IMR-90 (cell line): Measurements from ENCODE around the gene KDM3B. TPM values are rescaled to one million over a fixed set of nuclear protein-coding genes. Genes with fewer than 3 reads are reported as not detected.

Experiments used
- ATAC-seq: fragments of 200-7000 bp; cut with Tn5 transposase; 2 replicates; pipeline ENCODE4 v1.9.1; 2020; ENCODE audit warnings: low read depth, mild to moderate bottlenecking, moderate library complexity
- BruUV-seq: library from RNA; stranded (reverse); fragments of 400-500 nt; replicated peaks from 2 replicates; lab custom pipeline; 2021; lab: Mats Ljungman, UMichigan
- CTCF ChIA-PET: fragments of 300-600 bp; formaldehyde crosslinking; extraction: SDS; loops from one replicate; lab custom pipeline; 2021; ENCODE audit warnings: antibody characterized with exemption; lab: Yijun Ruan, JAX
- POLR2A ChIA-PET: fragments of 300-600 bp; sonication (Branson Sonifier 250); formaldehyde crosslinking; loops from one replicate; lab custom pipeline; 2022; ENCODE audit warnings: antibody characterized with exemption; ENCODE audit not compliant: unreplicated experiment; lab: Charles Lee
- DNase-seq: peaks from one replicate; pipeline ENCODE4 v3.0.0; 2013
- H2AFZ ChIP-seq: replicated peaks from 2 replicates; pipeline ENCODE3; 2013; ENCODE audit warnings: low read length, mild to moderate bottlenecking; ENCODE audit not compliant: poor library complexity
- H2AK5ac ChIP-seq: 2 replicates; pipeline ENCODE4 v1.6.1; 2013; ENCODE audit warnings: low read depth, low read length, inconsistent platforms
- H2AK9ac ChIP-seq: replicated peaks from 2 replicates; pipeline ENCODE3; 2013; ENCODE audit warnings: mild to moderate bottlenecking, low read depth, low read length, moderate library complexity; ENCODE audit not compliant: poor library complexity
- H2BK120ac ChIP-seq: 2 replicates; pipeline ENCODE4 v1.6.1; 2013; ENCODE audit warnings: low read depth, low read length, inconsistent platforms
- H2BK15ac ChIP-seq: 3 replicates; pipeline ENCODE4 v1.6.1; 2013; ENCODE audit warnings: low read depth, low read length, inconsistent platforms
- H2BK20ac ChIP-seq: 2 replicates; pipeline ENCODE4 v1.6.1; 2013; ENCODE audit warnings: low read depth, mild to moderate bottlenecking, inconsistent platforms, low read length, moderate library complexity
- H2BK5ac ChIP-seq: 2 replicates; pipeline ENCODE4 v1.6.1; 2013; ENCODE audit warnings: mild to moderate bottlenecking, low read depth, low read length, inconsistent platforms; ENCODE audit not compliant: poor library complexity, severe bottlenecking
- H3K14ac ChIP-seq: replicated peaks from 2 replicates; pipeline ENCODE4 v1.6.1; 2013; ENCODE audit warnings: low read depth, low read length, inconsistent platforms
- H3K18ac ChIP-seq: 2 replicates; pipeline ENCODE4 v1.6.1; 2013; ENCODE audit warnings: low read depth, low read length, control low read depth
- H3K23ac ChIP-seq: 2 replicates; pipeline ENCODE4 v1.6.1; 2013; ENCODE audit warnings: low read depth, low read length, inconsistent platforms
- H3K27ac ChIP-seq: 2 replicates; pipeline ENCODE4 v1.5.1; 2013; ENCODE audit warnings: mild to moderate bottlenecking, control low read depth, low read length; ENCODE audit not compliant: insufficient read depth
- H3K27me3 ChIP-seq: 2 replicates; pipeline ENCODE4 v1.6.1; 2013; ENCODE audit warnings: low read length; ENCODE audit not compliant: control insufficient read depth, insufficient read depth
- H3K36me3 ChIP-seq: 2 replicates; pipeline ENCODE4 v1.6.1; 2013; ENCODE audit warnings: low read length, mixed read lengths; ENCODE audit not compliant: control insufficient read depth, insufficient read depth
- H3K4ac ChIP-seq: 2 replicates; pipeline ENCODE4 v1.6.1; 2013; ENCODE audit warnings: low read depth, low read length, inconsistent platforms
- H3K4me1 ChIP-seq: 2 replicates; pipeline ENCODE4 v1.6.1; 2013; ENCODE audit warnings: low read length, mixed read lengths; ENCODE audit not compliant: control insufficient read depth, insufficient read depth
- H3K4me2 ChIP-seq: 2 replicates; pipeline ENCODE4 v1.6.1; 2013; ENCODE audit warnings: low read depth, mild to moderate bottlenecking, control low read depth, low read length, moderate library complexity
- H3K4me3 ChIP-seq: 2 replicates; pipeline ENCODE4 v1.5.1; 2013; ENCODE audit warnings: low read depth, mild to moderate bottlenecking, control low read depth, low read length, moderate library complexity; ENCODE audit not compliant: insufficient read depth
- H3K56ac ChIP-seq: 2 replicates; pipeline ENCODE4 v1.6.1; 2013; ENCODE audit warnings: low read length, inconsistent platforms; ENCODE audit not compliant: insufficient read depth; ENCODE audit errors: extremely low read depth
- H3K79me1 ChIP-seq, 2 experiments: 2 replicates each; pipeline ENCODE4 v1.6.1; 2013; ENCODE audit warnings: low read length in 2 of 2, inconsistent platforms in 1 of 2, low read depth in 1 of 2
- H3K9ac ChIP-seq: 2 replicates; pipeline ENCODE4 v1.6.1; 2013; ENCODE audit warnings: low read depth, low read length, control low read depth
- H3K9me1 ChIP-seq: 2 replicates; pipeline ENCODE4 v1.6.1; 2013; ENCODE audit warnings: low read length, inconsistent platforms; ENCODE audit not compliant: insufficient read depth
- H3K9me3 ChIP-seq: 2 replicates; pipeline ENCODE4 v1.6.1; 2013; ENCODE audit warnings: low read length; ENCODE audit not compliant: control insufficient read depth, insufficient read depth
- H4K20me1 ChIP-seq: 2 replicates; pipeline ENCODE4 v1.6.1; 2013; ENCODE audit warnings: low read length, inconsistent platforms; ENCODE audit not compliant: insufficient read depth
- H4K5ac ChIP-seq: 2 replicates; pipeline ENCODE4 v1.6.1; 2013; ENCODE audit warnings: mild to moderate bottlenecking, low read depth, low read length, control low read depth
- H4K8ac ChIP-seq, 2 experiments: 2 replicates each; pipeline ENCODE4 v1.6.1; 2013; ENCODE audit warnings: low read depth in 2 of 2, low read length in 2 of 2, control low read depth in 1 of 2, inconsistent platforms in 1 of 2
- H4K91ac ChIP-seq: 2 replicates; pipeline ENCODE4 v1.6.1; 2013; ENCODE audit warnings: low read depth, low read length, inconsistent platforms; ENCODE audit not compliant: insufficient read depth
- BHLHE40 ChIP-seq: fragments of 150-350 bp; IDR thresholded peaks from 2 replicates; pipeline ENCODE4 v1.6.1; 2016; ENCODE audit warnings: mild to moderate bottlenecking, low read depth, low read length
- CEBPB ChIP-seq: IDR thresholded peaks from 2 replicates; pipeline ENCODE4 v1.6.1; 2012; ENCODE audit warnings: low read depth, low read length, improper control_type of control experiment
- CHD1 ChIP-seq: IDR thresholded peaks from 2 replicates; pipeline ENCODE4 v1.6.1; 2012; ENCODE audit warnings: low read depth, low read length, improper control_type of control experiment
- ELK1 ChIP-seq: fragments of 150-350 bp; IDR thresholded peaks from 2 replicates; pipeline ENCODE4 v1.6.1; 2016; ENCODE audit warnings: low read depth, mild to moderate bottlenecking, low read length, moderate library complexity, borderline replicate concordance
- FOS ChIP-seq: fragments of 150-350 bp; IDR thresholded peaks from 2 replicates; pipeline ENCODE4 v1.6.1; 2016; ENCODE audit warnings: low read depth, low read length
- MAFK ChIP-seq: IDR thresholded peaks from 2 replicates; pipeline ENCODE4 v1.6.1; 2012; ENCODE audit warnings: low read depth, low read length, improper control_type of control experiment
- MXI1 ChIP-seq: IDR thresholded peaks from 2 replicates; pipeline ENCODE4 v1.6.1; 2012; ENCODE audit warnings: low read depth, mild to moderate bottlenecking, low read length, moderate library complexity, borderline replicate concordance
- POLR2A ChIP-seq: IDR thresholded peaks from 2 replicates; pipeline ENCODE4 v1.6.1; 2012; ENCODE audit warnings: mild to moderate bottlenecking, low read depth, low read length
- RAD21 ChIP-seq: IDR thresholded peaks from 2 replicates; pipeline ENCODE4 v1.6.1; 2012; ENCODE audit warnings: low read length, improper control_type of control experiment
- RCOR1 ChIP-seq: IDR thresholded peaks from 2 replicates; pipeline ENCODE4 v1.6.1; 2012; ENCODE audit warnings: mild to moderate bottlenecking, low read length, improper control_type of control experiment; ENCODE audit not compliant: insufficient replicate concordance
- RFX5 ChIP-seq: IDR thresholded peaks from 2 replicates; pipeline ENCODE4 v1.8.0; 2012; ENCODE audit warnings: low read depth, mild to moderate bottlenecking, low read length, moderate library complexity
- SMC3 ChIP-seq: fragments of 150-350 bp; IDR thresholded peaks from 2 replicates; pipeline ENCODE4 v1.6.1; 2016; ENCODE audit warnings: low read depth, mild to moderate bottlenecking, antibody characterized with exemption, low read length, moderate library complexity
- USF2 ChIP-seq: fragments of 150-350 bp; IDR thresholded peaks from 2 replicates; pipeline ENCODE4 v1.6.1; 2017; ENCODE audit warnings: mild to moderate bottlenecking, antibody characterized with exemption, low read length, low read depth
- WGBS, 2 experiments: methylation state at CpG; one replicate each; pipeline versions ENCODE4 v1.1.5 to v1.1.7; 2013; ENCODE audit warnings: missing lambda C conversion rate in 2 of 2; ENCODE audit not compliant: insufficient read length in 1 of 2; ENCODE audit errors: extremely low coverage in 2 of 2; 5-methylcytosine and 5-hydroxymethylcytosine counted together
- dilution Hi-C: fragments of 300-500 bp; cut with HindIII; formaldehyde crosslinking; loops from one replicate; pipeline ENCODE4 v1.14.3; 2018; ENCODE audit warnings: low sequenced_read_pairs; ENCODE audit not compliant: unreplicated experiment
- in situ Hi-C: fragments of 300-500 bp; cut with MboI; formaldehyde crosslinking; loops from 3 replicates; pipeline ENCODE4 v1.14.3; 2019; ENCODE audit warnings: low sequenced_read_pairs, inconsistent platforms, mixed read lengths
- intact Hi-C: fragments of 100-400 bp; cut with micrococcal nuclease; formaldehyde crosslinking; loops from 2 replicates; pipeline ENCODE4 v1.10.0; 2022
- polyA plus RNA-seq, 3 experiments: library from polyadenylated mRNA; depleted of rRNA; stranded (reverse); fragments of >200 nt; gene quantifications; 2 replicates each; pipeline ENCODE4 v1.2.3, GENCODE V29; 2012; ENCODE audit warnings: low replicate concordance in 1 of 3
- total RNA-seq: library from RNA; depleted of rRNA; stranded (reverse); fragments of >200 nt; gene quantifications from 2 replicates; pipeline ENCODE4 v1.2.3, GENCODE V29; 2012

The KDM3B gene
- total and polyA plus RNA-seq, 2 of the 4 experiments (the other 2 are of a cell fraction): 19.4 to 35.8 TPM

GRCh38 chr5:138391859-138392386 is 39.4 kb downstream of the KDM3B start:
- ATAC-seq (no peak), DNase-seq (no peak)
- Histone ChIP-seq H2AK5ac (no peak overlapping the region), H3K14ac (no peak overlapping the region), H3K9me3 (no peaks in the 10 kb centered on the region), H4K20me1 (no peaks in the 10 kb centered on the region), H3K27me3 (no peaks in the 10 kb centered on the region), H2BK15ac (no peak overlapping the region), H3K56ac (no peak overlapping the region), H2AFZ (no peak overlapping the region), H3K9ac (no peak overlapping the region), H3K79me1 (peaks cover 3 to 7% of the 10 kb centered on the region in 2 experiments; a peak in 2 of 4 replicates), H4K91ac (no peak overlapping the region), H3K4me2 (no peak overlapping the region), H3K36me3 (peaks cover 33% of the 10 kb centered on the region), H3K23ac (no peak overlapping the region), H2BK120ac (no peak overlapping the region), H3K4me3 (no peak overlapping the region), H4K5ac (no peak overlapping the region), H3K27ac (no peak overlapping the region), H3K9me1 (no peaks in the 10 kb centered on the region; the same call in 1 of the 2 replicates), H2AK9ac (no peak overlapping the region), H2BK20ac (no peak overlapping the region), H3K18ac (no peak overlapping the region), H3K4ac (no peak overlapping the region), H2BK5ac (no peak overlapping the region), H3K4me1 (no peaks in the 10 kb centered on the region), H4K8ac (no peak overlapping the region)
- WGBS, 2 experiments: 100% methylated on average over 3 of the region's 9 CpGs; no CpG with 5 or more reads in 1 of the 2 experiments
- TF ChIP-seq RAD21 (no peak), SMC3 (no peak), MAFK (no peak), FOS (no peak), CHD1 (no peak), USF2 (no peak), BHLHE40 (no peak), ELK1 (no peak), CEBPB (no peak), RCOR1 (no peak), MXI1 (no peak), RFX5 (no peak), POLR2A (no peak)
- in situ Hi-C loops: no loop called here
- dilution Hi-C loops: no loop called here
- intact Hi-C loops: no loop called here
- no TSS peak for BruUV-seq
- ChIA-PET CTCF (no interaction called here), POLR2A (interaction anchor here (0.6 kb wide), 1 partner anchor 944 kb away, joined by 7 read pairs; no protein-coding TSS in a partner anchor)
